HEK293 (cell line): ENCODE results near the gene MYO18B.

ENCODE experiments used
- TF ChIP-seq, protein P1 (sequence below): fragments of 450-650 bp; formaldehyde crosslinking; IDR thresholded peaks from 2 replicates; pipeline ENCODE4 v1.5.1; 2016; ENCODE audit warnings: missing biosample characterization, missing genetic modification characterization
- TF ChIP-seq, protein P2 (sequence below): fragments of 450-650 bp; formaldehyde crosslinking; IDR thresholded peaks from 2 replicates; pipeline ENCODE4 v1.5.1; 2016; ENCODE audit warnings: missing biosample characterization, missing genetic modification characterization

DNA sequence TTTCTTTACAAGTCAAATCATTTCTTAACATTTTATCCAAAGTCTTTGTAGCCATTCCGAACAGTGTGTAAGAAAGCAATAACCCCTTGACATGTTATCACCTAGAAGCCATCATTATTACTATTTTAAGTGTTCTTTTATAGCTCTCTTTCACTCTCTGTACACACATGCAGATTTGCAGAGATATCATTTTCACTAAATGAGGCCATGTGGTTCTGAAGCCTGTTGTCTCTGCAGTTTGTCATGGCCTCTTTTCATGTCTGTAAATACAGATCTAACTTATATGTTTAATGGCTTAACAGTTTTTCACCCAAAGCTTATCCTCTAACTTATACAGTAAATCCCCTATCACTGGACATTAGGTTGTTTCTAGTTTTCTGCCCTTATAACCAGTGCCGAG lies 166.8 kb downstream of the MYO18B start:
- TF ChIP-seq, protein P1, sequence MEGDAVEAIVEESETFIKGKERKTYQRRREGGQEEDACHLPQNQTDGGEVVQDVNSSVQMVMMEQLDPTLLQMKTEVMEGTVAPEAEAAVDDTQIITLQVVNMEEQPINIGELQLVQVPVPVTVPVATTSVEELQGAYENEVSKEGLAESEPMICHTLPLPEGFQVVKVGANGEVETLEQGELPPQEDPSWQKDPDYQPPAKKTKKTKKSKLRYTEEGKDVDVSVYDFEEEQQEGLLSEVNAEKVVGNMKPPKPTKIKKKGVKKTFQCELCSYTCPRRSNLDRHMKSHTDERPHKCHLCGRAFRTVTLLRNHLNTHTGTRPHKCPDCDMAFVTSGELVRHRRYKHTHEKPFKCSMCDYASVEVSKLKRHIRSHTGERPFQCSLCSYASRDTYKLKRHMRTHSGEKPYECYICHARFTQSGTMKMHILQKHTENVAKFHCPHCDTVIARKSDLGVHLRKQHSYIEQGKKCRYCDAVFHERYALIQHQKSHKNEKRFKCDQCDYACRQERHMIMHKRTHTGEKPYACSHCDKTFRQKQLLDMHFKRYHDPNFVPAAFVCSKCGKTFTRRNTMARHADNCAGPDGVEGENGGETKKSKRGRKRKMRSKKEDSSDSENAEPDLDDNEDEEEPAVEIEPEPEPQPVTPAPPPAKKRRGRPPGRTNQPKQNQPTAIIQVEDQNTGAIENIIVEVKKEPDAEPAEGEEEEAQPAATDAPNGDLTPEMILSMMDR (tag by site-specific recombination): no peak
- TF ChIP-seq, protein P2, sequence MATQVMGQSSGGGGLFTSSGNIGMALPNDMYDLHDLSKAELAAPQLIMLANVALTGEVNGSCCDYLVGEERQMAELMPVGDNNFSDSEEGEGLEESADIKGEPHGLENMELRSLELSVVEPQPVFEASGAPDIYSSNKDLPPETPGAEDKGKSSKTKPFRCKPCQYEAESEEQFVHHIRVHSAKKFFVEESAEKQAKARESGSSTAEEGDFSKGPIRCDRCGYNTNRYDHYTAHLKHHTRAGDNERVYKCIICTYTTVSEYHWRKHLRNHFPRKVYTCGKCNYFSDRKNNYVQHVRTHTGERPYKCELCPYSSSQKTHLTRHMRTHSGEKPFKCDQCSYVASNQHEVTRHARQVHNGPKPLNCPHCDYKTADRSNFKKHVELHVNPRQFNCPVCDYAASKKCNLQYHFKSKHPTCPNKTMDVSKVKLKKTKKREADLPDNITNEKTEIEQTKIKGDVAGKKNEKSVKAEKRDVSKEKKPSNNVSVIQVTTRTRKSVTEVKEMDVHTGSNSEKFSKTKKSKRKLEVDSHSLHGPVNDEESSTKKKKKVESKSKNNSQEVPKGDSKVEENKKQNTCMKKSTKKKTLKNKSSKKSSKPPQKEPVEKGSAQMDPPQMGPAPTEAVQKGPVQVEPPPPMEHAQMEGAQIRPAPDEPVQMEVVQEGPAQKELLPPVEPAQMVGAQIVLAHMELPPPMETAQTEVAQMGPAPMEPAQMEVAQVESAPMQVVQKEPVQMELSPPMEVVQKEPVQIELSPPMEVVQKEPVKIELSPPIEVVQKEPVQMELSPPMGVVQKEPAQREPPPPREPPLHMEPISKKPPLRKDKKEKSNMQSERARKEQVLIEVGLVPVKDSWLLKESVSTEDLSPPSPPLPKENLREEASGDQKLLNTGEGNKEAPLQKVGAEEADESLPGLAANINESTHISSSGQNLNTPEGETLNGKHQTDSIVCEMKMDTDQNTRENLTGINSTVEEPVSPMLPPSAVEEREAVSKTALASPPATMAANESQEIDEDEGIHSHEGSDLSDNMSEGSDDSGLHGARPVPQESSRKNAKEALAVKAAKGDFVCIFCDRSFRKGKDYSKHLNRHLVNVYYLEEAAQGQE (tag by site-specific recombination): no peak
